NCI-H446 (cell line): ENCODE results near the gene DNAJC16.

Source experiments
- DNase-seq, 2 experiments: peaks; one replicate each; lab custom pipeline; 2025; lab: John Stamatoyannopoulos, UW

Gene DNAJC16

GRCh38 chr1:15620902-15621682 is 94.4 kb downstream of the DNAJC16 start:
- DNase-seq = no peak

DNA sequence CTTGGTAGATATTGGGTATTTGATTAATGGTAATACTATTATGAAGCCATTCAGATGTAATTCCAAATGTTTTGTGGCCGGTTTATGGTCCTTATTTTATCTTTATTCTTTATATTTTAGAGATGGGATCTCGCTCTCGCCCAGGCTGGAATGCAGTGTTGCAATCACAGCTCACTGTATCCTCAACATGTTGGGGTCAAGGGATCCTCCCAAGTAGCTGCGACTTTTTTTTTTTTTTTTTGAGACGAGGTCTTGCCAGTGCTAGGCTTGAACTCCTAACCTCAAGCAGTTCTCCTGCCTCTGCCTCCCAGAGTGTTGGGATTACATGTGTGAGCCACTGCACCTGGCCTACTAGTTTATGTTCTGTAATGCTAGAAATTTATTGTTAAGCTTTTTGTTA is 95.3 kb downstream of the DNAJC16 start:
- DNase-seq = no peak

- DNase-seq = no peak
Observed at GRCh38 chr1:15622712-15623373, 96.2 kb downstream of the DNAJC16 start.

DNA sequence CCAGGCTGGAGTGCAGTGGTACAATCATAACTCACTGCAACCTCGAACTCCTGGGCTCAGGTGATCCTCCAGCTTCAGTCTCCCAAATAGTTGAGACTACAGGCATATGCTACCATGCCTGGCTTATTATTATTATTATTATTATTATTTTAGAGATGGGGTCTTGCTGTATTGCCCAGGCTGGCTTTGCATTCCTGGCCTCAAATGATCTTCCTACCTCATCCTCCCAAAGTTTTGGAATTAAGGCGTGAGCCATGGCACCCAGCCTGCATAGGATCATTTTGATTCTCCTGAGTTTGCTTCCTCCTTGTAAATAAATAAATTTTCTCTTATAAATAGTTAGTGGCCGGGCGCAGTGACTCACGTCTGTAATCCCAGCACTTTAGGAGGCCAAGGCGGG is 96.8 kb downstream of the DNAJC16 start:
- DNase-seq = no peak

- no peak for DNase-seq
Observed at GRCh38 chr1:15624133-15624714, 97.6 kb downstream of the DNAJC16 start.

GRCh38 chr1:15625056-15625917 is 98.6 kb downstream of the DNAJC16 start:
- DNase-seq = no peak
